ENCODE data around the gene PDE6H.

The PDE6H gene

GRCh38 chr12:14968478-14968877 is 4.4 kb upstream of the PDE6H start:
- POLR2A ChIA-PET, result no interaction called here
- CTCF ChIA-PET, result interaction anchor here (0.8 kb wide), 1 partner anchor 9 kb away, joined by 3 read pairs; no protein-coding TSS in a partner anchor
- DNase-seq (ENCODE audit: low read depth, low spot score), result no peak
- TF ChIP-seq, protein P1, sequence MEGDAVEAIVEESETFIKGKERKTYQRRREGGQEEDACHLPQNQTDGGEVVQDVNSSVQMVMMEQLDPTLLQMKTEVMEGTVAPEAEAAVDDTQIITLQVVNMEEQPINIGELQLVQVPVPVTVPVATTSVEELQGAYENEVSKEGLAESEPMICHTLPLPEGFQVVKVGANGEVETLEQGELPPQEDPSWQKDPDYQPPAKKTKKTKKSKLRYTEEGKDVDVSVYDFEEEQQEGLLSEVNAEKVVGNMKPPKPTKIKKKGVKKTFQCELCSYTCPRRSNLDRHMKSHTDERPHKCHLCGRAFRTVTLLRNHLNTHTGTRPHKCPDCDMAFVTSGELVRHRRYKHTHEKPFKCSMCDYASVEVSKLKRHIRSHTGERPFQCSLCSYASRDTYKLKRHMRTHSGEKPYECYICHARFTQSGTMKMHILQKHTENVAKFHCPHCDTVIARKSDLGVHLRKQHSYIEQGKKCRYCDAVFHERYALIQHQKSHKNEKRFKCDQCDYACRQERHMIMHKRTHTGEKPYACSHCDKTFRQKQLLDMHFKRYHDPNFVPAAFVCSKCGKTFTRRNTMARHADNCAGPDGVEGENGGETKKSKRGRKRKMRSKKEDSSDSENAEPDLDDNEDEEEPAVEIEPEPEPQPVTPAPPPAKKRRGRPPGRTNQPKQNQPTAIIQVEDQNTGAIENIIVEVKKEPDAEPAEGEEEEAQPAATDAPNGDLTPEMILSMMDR (IDR thresholded peaks at IDR 0.05; ENCODE audit: insufficient read depth, low read length, missing control alignments), result no peak
- no peak overlapping the region for H3K4me3 ChIP-seq (ENCODE audit: low read depth, low read length)

DNA sequence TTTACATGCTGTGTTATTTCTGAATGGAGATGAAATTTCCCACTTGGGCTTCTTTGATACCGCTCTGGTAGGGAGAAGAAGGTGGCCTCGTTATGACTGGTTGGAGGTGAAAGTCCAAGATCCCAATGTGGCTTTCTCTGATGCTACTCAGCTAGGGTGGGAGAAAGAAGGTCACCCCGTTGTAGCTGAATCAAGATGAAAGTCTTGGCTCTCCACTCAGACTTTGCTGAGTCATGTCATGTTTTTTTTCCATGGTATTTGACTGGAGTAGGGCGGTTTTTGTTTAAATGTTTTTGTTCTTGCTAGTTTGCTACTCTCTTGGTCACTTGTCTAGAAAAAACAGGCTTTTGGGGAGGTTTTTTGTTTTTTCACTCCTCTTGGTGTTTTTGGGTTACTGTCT is 2.4 kb upstream of the PDE6H start:
- no peak for DNase-seq (ENCODE audit: low read depth, low spot score)
- ChIA-PET POLR2A (no interaction called here), CTCF (interaction anchor here (1.4 kb wide), 1 partner anchor 160 kb away, joined by 3 read pairs; no protein-coding TSS in a partner anchor)
- H3K4me3 ChIP-seq (ENCODE audit: low read depth, low read length), result no peak overlapping the region
- TF ChIP-seq, protein P1 (IDR thresholded peaks at IDR 0.05; ENCODE audit: insufficient read depth, low read length, missing control alignments), result no peak

DNA sequence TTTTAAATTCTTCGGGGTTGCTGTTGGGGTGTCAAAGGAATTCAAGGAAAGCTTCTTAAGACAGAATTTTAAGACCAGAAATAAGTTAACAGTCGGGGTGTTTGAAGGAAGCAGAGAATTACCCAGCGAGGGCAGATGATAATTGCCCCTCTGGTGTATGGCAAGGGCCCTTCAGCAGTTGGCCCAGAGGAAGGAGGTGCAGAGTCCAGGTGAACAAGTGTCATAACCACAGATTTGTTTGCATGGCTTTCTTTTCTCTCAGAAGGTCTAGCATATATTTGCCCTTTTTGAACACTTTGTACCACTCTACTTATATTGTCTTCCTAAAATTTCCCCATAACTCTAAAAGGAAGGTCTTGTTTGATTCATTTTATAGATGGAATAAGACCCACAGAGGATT is 1.8 kb downstream of the PDE6H start:
- POLR2A ChIA-PET, result no interaction called here

DNA sequence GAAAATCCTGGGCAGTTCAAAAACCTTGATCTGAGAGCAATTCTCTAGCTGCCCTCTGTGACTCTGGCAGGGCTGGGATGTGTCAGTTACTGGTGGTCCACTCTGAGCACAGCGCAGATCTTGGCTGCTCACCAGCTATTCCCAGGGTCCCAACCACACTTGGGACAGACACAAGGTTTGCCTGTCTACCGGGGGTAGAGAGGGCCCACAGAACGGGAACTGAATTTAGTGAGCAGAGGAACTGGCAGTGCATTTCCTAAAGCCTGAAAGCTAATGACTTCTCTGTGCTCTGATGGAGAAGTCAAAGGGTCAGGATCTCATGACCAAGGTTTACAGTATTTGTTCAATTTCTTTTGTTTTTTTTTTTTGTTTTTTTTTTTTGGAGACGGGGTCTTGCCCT is 2.6 kb downstream of the PDE6H start:
- DNase-seq (ENCODE audit: low read depth, low spot score), result no peak
- CTCF ChIA-PET, result no interaction called here
- TF ChIP-seq, protein P1 (IDR thresholded peaks at IDR 0.05; ENCODE audit: insufficient read depth, low read length, missing control alignments), result no peak
- H3K4me3 ChIP-seq (ENCODE audit: low read depth, low read length), result no peak overlapping the region
- POLR2A ChIA-PET, result no interaction called here

More for the DNA sequence above, 1.8 kb downstream of the PDE6H start:
- H3K4me3 ChIP-seq (ENCODE audit: low read depth, low read length), result no peak overlapping the region
- TF ChIP-seq, protein P1 (IDR thresholded peaks at IDR 0.05; ENCODE audit: insufficient read depth, low read length, missing control alignments), result no peak
- DNase-seq (ENCODE audit: low read depth, low spot score), result no peak
- CTCF ChIA-PET, result no interaction called here

GRCh38 chr12:14976658-14977057 is 3.8 kb downstream of the PDE6H start:
- ChIA-PET POLR2A (no interaction called here), CTCF (no interaction called here)
- TF ChIP-seq, protein P1 (IDR thresholded peaks at IDR 0.05; ENCODE audit: insufficient read depth, low read length, missing control alignments), result no peak

GRCh38 chr12:14979468-14979867 is 6.6 kb downstream of the PDE6H start:
- TF ChIP-seq, protein P1 (IDR thresholded peaks at IDR 0.05; ENCODE audit: insufficient read depth, low read length, missing control alignments), result no peak
- POLR2A ChIA-PET, result no interaction called here
- H3K4me3 ChIP-seq (ENCODE audit: low read depth, low read length), result no peak overlapping the region
- no peak for DNase-seq (ENCODE audit: low read depth, low spot score)
- CTCF ChIA-PET, result interaction anchor here (1.0 kb wide), 1 partner anchor 16 kb away, joined by 4 read pairs; no protein-coding TSS in a partner anchor

More at GRCh38 chr12:14976658-14977057, 3.8 kb downstream of the PDE6H start:
- DNase-seq (ENCODE audit: low read depth, low spot score), result no peak
- H3K4me3 ChIP-seq (ENCODE audit: low read depth, low read length), result no peak overlapping the region

Measured in AG04449 (cell line).